ENCODE measurements around the gene CC2D1A.

CC2D1A gene

GRCh38 chr19:13866463-13867046 is 39.4 kb upstream of the CC2D1A start:
- Histone ChIP-seq H3K4me3 (ENCODE audit: low read depth, low read length) (no peak overlapping the region), H3K27me3 (ENCODE audit: control insufficient read depth, insufficient read depth, low read length) (peaks cover 76% of the 10 kb centered on the region), H3K27ac (ENCODE audit: low read depth, low read length) (no peak overlapping the region), H3K9me3 (ENCODE audit: control insufficient read depth, insufficient read depth, low read length) (no peaks in the 10 kb centered on the region), H3K4me1 (ENCODE audit: control insufficient read depth, insufficient read depth, low read length) (peaks cover 5% of the 10 kb centered on the region), H3K9ac (ENCODE audit: low read depth, low read length) (no peak overlapping the region), H3K36me3 (ENCODE audit: control insufficient read depth, insufficient read depth, low read length) (no peaks in the 10 kb centered on the region)

GRCh38 chr19:13868663-13869062 is 37.3 kb upstream of the CC2D1A start:
- Histone ChIP-seq H3K27me3 (ENCODE audit: control insufficient read depth, insufficient read depth, low read length) (peaks cover 87% of the 10 kb centered on the region), H3K4me1 (ENCODE audit: control insufficient read depth, insufficient read depth, low read length) (no peaks in the 10 kb centered on the region), H3K36me3 (ENCODE audit: control insufficient read depth, insufficient read depth, low read length) (no peaks in the 10 kb centered on the region), H3K4me3 (ENCODE audit: low read depth, low read length) (no peak overlapping the region), H3K9ac (ENCODE audit: low read depth, low read length) (no peak overlapping the region), H3K9me3 (ENCODE audit: control insufficient read depth, insufficient read depth, low read length) (no peaks in the 10 kb centered on the region), H3K27ac (ENCODE audit: low read depth, low read length) (no peak overlapping the region)

- Histone ChIP-seq H3K9me3 (ENCODE audit: control insufficient read depth, insufficient read depth, low read length) (no peaks in the 10 kb centered on the region), H3K36me3 (ENCODE audit: control insufficient read depth, insufficient read depth, low read length) (no peaks in the 10 kb centered on the region), H3K27me3 (ENCODE audit: control insufficient read depth, insufficient read depth, low read length) (peaks cover 87% of the 10 kb centered on the region), H3K9ac (ENCODE audit: low read depth, low read length) (no peak overlapping the region), H3K4me3 (ENCODE audit: low read depth, low read length) (no peak overlapping the region), H3K27ac (ENCODE audit: low read depth, low read length) (no peak overlapping the region), H3K4me1 (ENCODE audit: control insufficient read depth, insufficient read depth, low read length) (peaks cover 2% of the 10 kb centered on the region)
Observed at GRCh38 chr19:13869281-13869680, 36.7 kb upstream of the CC2D1A start.

GRCh38 chr19:13870873-13871272 is 35.1 kb upstream of the CC2D1A start:
- no peak overlapping the region for H3K4me3 ChIP-seq (ENCODE audit: low read depth, low read length)
- H3K9me3 ChIP-seq (ENCODE audit: control insufficient read depth, insufficient read depth, low read length) = no peaks in the 10 kb centered on the region
- H3K27ac ChIP-seq (ENCODE audit: low read depth, low read length) = no peak overlapping the region
- no peak overlapping the region for H3K9ac ChIP-seq (ENCODE audit: low read depth, low read length)
- H3K4me1 ChIP-seq (ENCODE audit: control insufficient read depth, insufficient read depth, low read length) = peaks cover 4% of the 10 kb centered on the region
- H3K27me3 ChIP-seq (ENCODE audit: control insufficient read depth, insufficient read depth, low read length) = peaks cover 91% of the 10 kb centered on the region
- H3K36me3 ChIP-seq (ENCODE audit: control insufficient read depth, insufficient read depth, low read length) = no peaks in the 10 kb centered on the region

GRCh38 chr19:13872339-13872694 is 33.7 kb upstream of the CC2D1A start:
- H3K4me1 ChIP-seq (ENCODE audit: control insufficient read depth, insufficient read depth, low read length) = peaks cover 4% of the 10 kb centered on the region
- H3K36me3 ChIP-seq (ENCODE audit: control insufficient read depth, insufficient read depth, low read length) = no peaks in the 10 kb centered on the region
- peaks cover 83% of the 10 kb centered on the region for H3K27me3 ChIP-seq (ENCODE audit: control insufficient read depth, insufficient read depth, low read length)
- no peak overlapping the region for H3K9ac ChIP-seq (ENCODE audit: low read depth, low read length)
- H3K9me3 ChIP-seq (ENCODE audit: control insufficient read depth, insufficient read depth, low read length) = no peaks in the 10 kb centered on the region
- H3K4me3 ChIP-seq (ENCODE audit: low read depth, low read length) = peak overlapping the region; percentile 41; the same call in 1 of the 2 replicates
- no peak overlapping the region for H3K27ac ChIP-seq (ENCODE audit: low read depth, low read length)

- no peak overlapping the region for H3K9ac ChIP-seq (ENCODE audit: low read depth, low read length)
- peaks cover 4% of the 10 kb centered on the region for H3K4me1 ChIP-seq (ENCODE audit: control insufficient read depth, insufficient read depth, low read length)
- H3K27me3 ChIP-seq (ENCODE audit: control insufficient read depth, insufficient read depth, low read length) = peaks cover 80% of the 10 kb centered on the region
- no peaks in the 10 kb centered on the region for H3K9me3 ChIP-seq (ENCODE audit: control insufficient read depth, insufficient read depth, low read length)
- peak overlapping the region; percentile 41 for H3K4me3 ChIP-seq (ENCODE audit: low read depth, low read length)
- H3K36me3 ChIP-seq (ENCODE audit: control insufficient read depth, insufficient read depth, low read length) = no peaks in the 10 kb centered on the region
- H3K27ac ChIP-seq (ENCODE audit: low read depth, low read length) = no peak overlapping the region
Observed at GRCh38 chr19:13872695-13873389, 33.2 kb upstream of the CC2D1A start.

- peaks cover 69% of the 10 kb centered on the region for H3K27me3 ChIP-seq (ENCODE audit: control insufficient read depth, insufficient read depth, low read length)
- H3K4me3 ChIP-seq (ENCODE audit: low read depth, low read length) = no peak overlapping the region; the same call in 1 of the 2 replicates
- H3K27ac ChIP-seq (ENCODE audit: low read depth, low read length) = no peak overlapping the region
- H3K9me3 ChIP-seq (ENCODE audit: control insufficient read depth, insufficient read depth, low read length) = no peaks in the 10 kb centered on the region
- H3K4me1 ChIP-seq (ENCODE audit: control insufficient read depth, insufficient read depth, low read length) = peaks cover 4% of the 10 kb centered on the region
- H3K9ac ChIP-seq (ENCODE audit: low read depth, low read length) = no peak overlapping the region
- no peaks in the 10 kb centered on the region for H3K36me3 ChIP-seq (ENCODE audit: control insufficient read depth, insufficient read depth, low read length)
Observed at GRCh38 chr19:13873834-13874515, 32.0 kb upstream of the CC2D1A start.

GRCh38 chr19:13875824-13876223 is 30.2 kb upstream of the CC2D1A start:
- Histone ChIP-seq H3K9ac (ENCODE audit: low read depth, low read length) (no peak overlapping the region), H3K9me3 (ENCODE audit: control insufficient read depth, insufficient read depth, low read length) (no peaks in the 10 kb centered on the region), H3K4me1 (ENCODE audit: control insufficient read depth, insufficient read depth, low read length) (peaks cover 10% of the 10 kb centered on the region), H3K27me3 (ENCODE audit: control insufficient read depth, insufficient read depth, low read length) (peaks cover 54% of the 10 kb centered on the region), H3K27ac (ENCODE audit: low read depth, low read length) (no peak overlapping the region), H3K36me3 (ENCODE audit: control insufficient read depth, insufficient read depth, low read length) (no peaks in the 10 kb centered on the region), H3K4me3 (ENCODE audit: low read depth, low read length) (no peak overlapping the region)

- no peaks in the 10 kb centered on the region for H3K36me3 ChIP-seq (ENCODE audit: control insufficient read depth, insufficient read depth, low read length)
- peaks cover 44% of the 10 kb centered on the region for H3K27me3 ChIP-seq (ENCODE audit: control insufficient read depth, insufficient read depth, low read length)
- no peak within 1 kb of the TSS for H3K4me3 ChIP-seq (ENCODE audit: low read depth, low read length)
- no peak within 1 kb of the TSS for H3K9ac ChIP-seq (ENCODE audit: low read depth, low read length)
- no peak within 1 kb of the TSS for H3K27ac ChIP-seq (ENCODE audit: low read depth, low read length)
- H3K4me1 ChIP-seq (ENCODE audit: control insufficient read depth, insufficient read depth, low read length) = peaks cover 18% of the 10 kb centered on the region
- no peaks in the 10 kb centered on the region for H3K9me3 ChIP-seq (ENCODE audit: control insufficient read depth, insufficient read depth, low read length)
Observed at GRCh38 chr19:13876834-13877233, 29.2 kb upstream of the CC2D1A start, which contains the start of gene NANOS3. NANOS3 (plus strand) TSS chr19:13877134; CDS start chr19:13877249, 115 bp downstream.

- Histone ChIP-seq H3K9me3 (ENCODE audit: control insufficient read depth, insufficient read depth, low read length) (no peaks in the 10 kb centered on the region), H3K27me3 (ENCODE audit: control insufficient read depth, insufficient read depth, low read length) (peaks cover 40% of the 10 kb centered on the region), H3K4me3 (ENCODE audit: low read depth, low read length) (no peak overlapping the region), H3K9ac (ENCODE audit: low read depth, low read length) (no peak overlapping the region), H3K4me1 (ENCODE audit: control insufficient read depth, insufficient read depth, low read length) (peaks cover 19% of the 10 kb centered on the region), H3K27ac (ENCODE audit: low read depth, low read length) (no peak overlapping the region), H3K36me3 (ENCODE audit: control insufficient read depth, insufficient read depth, low read length) (no peaks in the 10 kb centered on the region)
Observed at GRCh38 chr19:13877303-13877702, 28.7 kb upstream of the CC2D1A start.
